GM12878 (cell line): ENCODE results near the gene EPHA2. TPM values are rescaled to one million over a fixed set of nuclear protein-coding genes. Genes with fewer than 3 reads are reported as not detected.
"Not testable (repeated sequence)": the region's sequence is repeated elsewhere in the genome, so short reads cannot be mapped to it uniquely, and the experiment has no call there.

Experiments
- ATAC-seq: fragments of 200-7000 bp; cut with Tn5 transposase; 3 replicates; pipeline ENCODE4 v1.9.1; 2020; ENCODE audit warnings: mild to moderate bottlenecking, moderate library complexity
- BruUV-seq: library from RNA; stranded (reverse); fragments of 400-500 nt; replicated peaks from 2 replicates; lab custom pipeline; 2021; lab: Mats Ljungman, UMichigan
- CTCF ChIA-PET: fragments of 300-600 bp; sonication (Branson Sonifier 250); formaldehyde crosslinking; extraction: SDS; loops from one replicate; lab custom pipeline; 2021; ENCODE audit warnings: inconsistent platforms; lab: Yijun Ruan, JAX
- POLR2A ChIA-PET: fragments of 350-600 bp; formaldehyde crosslinking; extraction: SDS; loops from one replicate; lab custom pipeline; 2021; ENCODE audit warnings: inconsistent platforms; lab: Charles Lee
- RAD21 ChIA-PET: fragments of 300-600 bp; sonication (Branson Sonifier 250); formaldehyde crosslinking; loops from one replicate; lab custom pipeline; 2023; ENCODE audit warnings: antibody characterized with exemption; ENCODE audit not compliant: unreplicated experiment; lab: Charles Lee
- SMC1A ChIA-PET: fragments of 300-600 bp; sonication (Branson Sonifier 250); formaldehyde crosslinking; loops from one replicate; lab custom pipeline; 2023; ENCODE audit not compliant: unreplicated experiment, uncharacterized antibody; lab: Charles Lee
- DNase-seq: peaks from one replicate; pipeline ENCODE4 v3.0.0-alpha.2; 2011; ENCODE audit warnings: low read depth, low spot score
- FAIRE-seq: peaks from 3 replicates; lab custom pipeline; 2011; peaks lifted over from hg19 to GRCh38; lab: Jason Lieb, UNC
- H2AFZ ChIP-seq: 2 replicates; pipeline ENCODE4 v1.6.0; 2011; ENCODE audit warnings: low read depth, low read length, control low read depth; ENCODE audit not compliant: control insufficient read depth
- H3K27ac ChIP-seq: 2 replicates; pipeline ENCODE4 v1.5.1; 2011; ENCODE audit warnings: control low read depth; ENCODE audit not compliant: control insufficient read depth, insufficient read depth
- H3K27me3 ChIP-seq, 2 experiments: replicated peaks in 1 of 2; 2 replicates each; pipeline versions ENCODE4 v1.6.0 to v1.6.1; 2011; ENCODE audit warnings: low read length in 1 of 2; ENCODE audit not compliant: control insufficient read depth in 2 of 2, insufficient read depth in 2 of 2
- H3K36me3 ChIP-seq, 2 experiments: 2 replicates each; pipeline ENCODE4 v1.5.1; 2011; ENCODE audit warnings: low read length in 1 of 2; ENCODE audit not compliant: control insufficient read depth in 2 of 2, insufficient read depth in 2 of 2
- H3K4me1 ChIP-seq: 2 replicates; pipeline ENCODE4 v1.6.1; 2011; ENCODE audit warnings: mild to moderate bottlenecking, low read length, moderate library complexity, mixed read lengths; ENCODE audit not compliant: control insufficient read depth, insufficient read depth
- H3K4me2 ChIP-seq: 2 replicates; pipeline ENCODE4 v1.6.0; 2011; ENCODE audit warnings: control low read depth; ENCODE audit not compliant: control insufficient read depth, insufficient read depth
- H3K4me3 ChIP-seq: fragments of 200-600 bp; sonication (generic); 2 replicates; pipeline ENCODE4 v1.5.1; 2016
- H3K79me2 ChIP-seq: 2 replicates; pipeline ENCODE4 v1.6.0; 2011; ENCODE audit warnings: low read length; ENCODE audit not compliant: control insufficient read depth, insufficient read depth
- H3K9ac ChIP-seq: 2 replicates; pipeline ENCODE4 v1.8.0; 2011; ENCODE audit warnings: low read length, control low read depth, mixed read lengths; ENCODE audit not compliant: control insufficient read depth, insufficient read depth
- H3K9me3 ChIP-seq: replicated peaks from 3 replicates; pipeline ENCODE4 v1.5.1; 2011; ENCODE audit warnings: mild to moderate bottlenecking, low read length; ENCODE audit not compliant: control insufficient read depth, insufficient read depth
- H4K20me1 ChIP-seq: 2 replicates; pipeline ENCODE4 v1.6.0; 2011; ENCODE audit not compliant: control insufficient read depth, insufficient read depth
- ZNF687 ChIP-seq: fragments of 450-650 bp; IDR thresholded peaks from 2 replicates; pipeline ENCODE4 v1.6.1; 2017; ENCODE audit warnings: mild to moderate bottlenecking, moderate library complexity
- WGBS: methylation state at CpG from one replicate; pipeline ENCODE4 v1.1.6; 2016; ENCODE audit warnings: low lambda C conversion rate; ENCODE audit not compliant: insufficient replicate concordance, insufficient coverage; ENCODE audit errors: missing lambda C conversion rate; 5-methylcytosine and 5-hydroxymethylcytosine counted together
- in situ Hi-C: fragments of 300-500 bp; cut with MboI; formaldehyde crosslinking; loops from 9 replicates; pipeline ENCODE4 v1.14.3; 2018; ENCODE audit warnings: mixed read lengths
- intact Hi-C: fragments of 100-400 bp; cut with micrococcal nuclease; formaldehyde crosslinking; loops from one replicate; pipeline ENCODE4 v1.14.2; 2022; ENCODE audit not compliant: unreplicated experiment
- polyA plus RNA-seq, 11 experiments: library from polyadenylated mRNA; depleted of rRNA in 4 of 11; unstranded in 6 of 11; stranded (reverse) in 5 of 11; fragments of >200 nt; fragmentation: Nextera tagmentation in 4 of 11; fragmentation: Illumina TruSeq in 1 of 11; extraction: Ambion mirVana in 4 of 11; extraction: Trizol in 1 of 11; gene quantifications; 1 replicate in 1 of 11; 2 replicates in 10 of 11; pipeline versions ENCODE4 v1.2.1 to v1.2.3, GENCODE V29; 2011 to 2016; ENCODE audit warnings: inconsistent platforms in 2 of 11, missing spikeins in 2 of 11, low read depth in 1 of 11
- total RNA-seq, 4 experiments: library from RNA; depleted of rRNA in 3 of 4; stranded (reverse); fragments of >200 nt in 3 of 4; fragmentation: Illumina TruSeq in 1 of 4; extraction: Trizol in 1 of 4; gene quantifications; 2 replicates each; pipeline versions ENCODE4 v1.2.1 to v1.2.3, GENCODE V29; 2013 to 2021

The EPHA2 gene
- total and polyA plus RNA-seq, 10 of the 15 experiments (the other 5 are each of a cell fraction or from before 2014, with no cell fraction given), result 0.04 to 0.51 (median 0.23) TPM; not detected in 2

- no peak for TF ChIP-seq ZNF687
Measured at GRCh38 chr1:16168622-16169360, 12.9 kb upstream of the EPHA2 start (continued).

DNA sequence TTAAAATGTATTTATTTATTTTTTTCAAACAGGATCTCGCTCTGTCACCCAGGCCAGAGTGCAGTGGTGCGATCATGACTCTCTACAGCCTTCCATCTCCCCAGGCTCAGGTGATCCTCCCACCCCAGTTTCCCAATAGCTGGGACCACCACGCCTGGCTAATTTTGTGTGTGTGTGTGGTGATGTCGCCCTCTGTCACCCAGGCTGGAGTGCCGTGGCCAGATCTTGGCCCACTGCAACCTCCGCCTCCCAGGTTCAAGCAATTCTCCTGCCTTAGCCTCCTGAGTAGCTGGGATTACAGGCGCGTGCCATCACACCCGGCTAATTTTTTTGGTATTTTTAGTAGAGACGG is 12.3 kb upstream of the EPHA2 start:
- CTCF ChIA-PET, result interaction anchor here (0.7 to 1.9 kb wide), 4 partner anchors 14 to 86 kb away, joined by 3 to 7 read pairs (median 4); no protein-coding TSS in a partner anchor
- 25% methylated on average over 10 of the region's 10 CpGs for WGBS
- POLR2A ChIA-PET, ATAC-seq, BruUV-seq, FAIRE-seq, H4K20me1 ChIP-seq, H3K36me3 ChIP-seq, DNase-seq, H3K9ac ChIP-seq, H3K27me3 ChIP-seq, intact Hi-C loops, H3K4me3 ChIP-seq, H2AFZ ChIP-seq, H3K27ac ChIP-seq, H3K4me1 ChIP-seq, H3K79me2 ChIP-seq, H3K9me3 ChIP-seq, in situ Hi-C loops: not testable (repeated sequence)
- SMC1A ChIA-PET, result interaction anchor here (1.1 kb wide), 1 partner anchor 24 kb away, joined by 3 read pairs; no protein-coding TSS in a partner anchor
- RAD21 ChIA-PET, result interaction anchor here (1.0 to 1.6 kb wide), 3 partner anchors 19 to 89 kb away, joined by 3 to 5 read pairs (median 4); no protein-coding TSS in a partner anchor
- H3K4me2 ChIP-seq, result peak overlapping the region; percentile 82; the same call in 1 of the 2 replicates
